NCI-H2227 treated with DMSO at 0.1 percent for 48 hours (cell line): ENCODE data around the gene RSPH10B2.
"Not testable (repeated sequence)": the region's sequence is repeated elsewhere in the genome, so short reads cannot be mapped to it uniquely, and the experiment has no call there.

Source experiments
- DNase-seq: peaks from one replicate; lab custom pipeline; 2025; lab: John Stamatoyannopoulos, UW

Gene RSPH10B2

GRCh38 chr7:6789353-6789752, 35.5 kb downstream of the RSPH10B2 start:
- not testable (repeated sequence) for DNase-seq

DNA sequence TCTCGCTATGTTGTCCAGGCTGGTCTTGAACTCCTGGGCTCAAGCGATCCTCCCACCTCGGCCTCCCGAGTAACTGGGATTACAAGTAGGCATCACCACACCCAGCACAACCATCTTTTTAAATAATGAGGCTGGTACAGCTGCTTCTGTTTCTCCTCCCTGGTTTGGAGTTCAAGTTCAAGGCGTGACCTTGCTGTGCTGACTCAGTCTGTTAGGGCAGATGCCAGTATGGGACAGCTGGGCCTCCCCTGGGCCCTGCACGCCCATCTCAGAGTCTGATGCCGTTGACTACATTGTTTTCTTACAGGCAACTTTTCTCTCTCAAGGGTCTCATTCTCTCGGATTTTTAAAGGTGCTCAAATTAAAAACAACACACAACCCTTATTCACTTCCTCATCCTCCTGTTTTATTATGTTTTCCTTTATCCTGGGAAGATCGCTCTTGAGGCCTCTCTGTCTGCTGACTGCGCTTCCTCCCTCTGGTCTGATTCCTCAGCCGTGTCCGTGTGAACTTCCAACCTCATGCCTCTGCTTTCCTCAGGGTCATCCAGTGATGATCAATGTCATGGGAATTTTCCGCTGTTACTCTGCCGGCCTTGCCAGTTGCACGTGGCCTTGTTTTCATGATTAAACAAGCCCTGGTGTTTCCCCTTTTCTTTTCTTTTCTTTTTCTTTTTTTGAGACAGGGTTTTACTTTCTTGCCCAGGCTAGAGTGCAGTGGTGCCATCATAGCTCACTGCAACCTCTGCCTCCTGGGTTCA, 38.4 kb downstream of the RSPH10B2 start:
- DNase-seq, result not testable (repeated sequence)

- DNase-seq, result not testable (repeated sequence)
Observed at GRCh38 chr7:6794276-6794675, 40.4 kb downstream of the RSPH10B2 start.

DNA sequence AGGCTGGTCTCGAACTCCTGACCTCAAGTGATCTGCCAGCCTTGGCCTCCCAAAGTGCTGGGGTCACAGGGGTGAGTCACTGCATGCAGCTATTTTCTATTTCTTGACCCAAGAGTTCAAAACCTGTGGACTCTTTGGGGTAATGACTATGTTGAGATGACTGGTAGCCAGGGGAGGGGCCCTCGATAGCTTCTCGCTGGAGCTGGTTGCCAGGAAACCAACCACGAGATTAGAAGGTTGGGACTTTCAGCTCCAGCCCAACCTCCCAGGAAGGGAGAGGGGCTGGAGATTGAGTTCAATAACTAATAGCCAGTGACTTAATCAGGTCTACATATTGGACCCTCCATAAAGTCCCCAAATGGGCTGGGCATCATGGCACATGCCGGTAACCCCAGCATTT, 43.3 kb downstream of the RSPH10B2 start:
- not testable (repeated sequence) for DNase-seq

DNA sequence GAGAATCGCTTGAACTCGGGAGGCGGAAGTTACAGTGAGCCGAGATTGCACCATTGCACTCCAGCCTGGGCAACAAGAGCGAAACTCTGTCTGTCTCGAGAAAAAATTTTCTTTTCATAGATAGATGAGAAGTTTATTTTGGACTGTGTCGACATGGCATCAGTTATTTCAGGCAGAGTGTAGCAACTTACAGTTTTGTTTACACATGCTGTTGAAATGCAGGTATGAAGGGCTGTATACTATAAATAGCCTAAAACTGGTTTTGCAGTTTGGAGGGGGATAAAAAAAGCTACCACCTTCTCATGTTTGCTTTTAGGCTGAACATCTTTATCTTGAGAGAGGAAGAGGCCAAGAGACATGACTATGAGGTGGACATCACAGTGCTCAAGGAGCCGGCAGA, 44.1 kb downstream of the RSPH10B2 start:
- not testable (repeated sequence) for DNase-seq

DNA sequence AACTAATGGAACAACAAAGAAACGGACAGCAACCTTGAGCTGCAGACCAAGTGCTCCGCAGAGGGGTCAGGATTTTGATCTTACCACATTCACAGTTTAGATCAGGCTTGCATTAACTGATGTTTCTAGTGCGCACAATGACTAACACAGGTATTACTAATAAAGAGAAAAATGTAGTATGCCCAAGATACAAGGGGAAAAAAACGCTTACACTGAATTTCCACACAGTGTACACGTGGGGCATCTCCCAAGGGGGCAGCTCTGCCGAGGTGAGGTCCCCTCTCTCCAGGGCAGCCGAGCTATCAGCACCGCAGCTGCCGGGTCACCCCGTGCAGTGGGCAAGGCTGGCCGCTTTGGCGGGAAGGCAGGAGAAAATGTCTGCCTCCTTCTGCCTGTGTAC, 46.0 kb downstream of the RSPH10B2 start:
- not testable (repeated sequence) for DNase-seq

DNA sequence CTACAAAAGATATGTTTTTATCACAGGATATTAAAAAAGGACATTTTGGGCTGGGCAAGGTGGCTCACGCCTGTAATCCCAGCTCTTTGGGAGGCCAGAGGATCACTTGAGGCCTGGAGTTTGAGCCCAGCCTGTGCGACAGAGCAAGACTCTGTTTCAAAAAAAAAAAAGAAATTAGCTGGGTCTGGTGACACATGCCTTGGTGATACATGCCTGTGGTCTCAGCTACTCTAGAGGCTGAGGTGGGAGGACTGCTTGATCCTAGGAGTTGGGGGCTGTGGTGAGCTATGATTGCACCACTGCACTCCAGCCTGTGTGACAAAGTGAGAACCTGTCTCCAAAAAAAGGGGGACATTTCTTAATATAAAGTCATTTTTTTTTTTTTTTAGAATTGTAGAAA, 46.4 kb downstream of the RSPH10B2 start:
- not testable (repeated sequence) for DNase-seq

- not testable (repeated sequence) for DNase-seq
Observed at GRCh38 chr7:6807393-6807918, 53.6 kb downstream of the RSPH10B2 start.

GRCh38 chr7:6807959-6808358, 54.1 kb downstream of the RSPH10B2 start:
- DNase-seq, result not testable (repeated sequence)

GRCh38 chr7:6813011-6813410, 59.1 kb downstream of the RSPH10B2 start:
- not testable (repeated sequence) for DNase-seq

DNA sequence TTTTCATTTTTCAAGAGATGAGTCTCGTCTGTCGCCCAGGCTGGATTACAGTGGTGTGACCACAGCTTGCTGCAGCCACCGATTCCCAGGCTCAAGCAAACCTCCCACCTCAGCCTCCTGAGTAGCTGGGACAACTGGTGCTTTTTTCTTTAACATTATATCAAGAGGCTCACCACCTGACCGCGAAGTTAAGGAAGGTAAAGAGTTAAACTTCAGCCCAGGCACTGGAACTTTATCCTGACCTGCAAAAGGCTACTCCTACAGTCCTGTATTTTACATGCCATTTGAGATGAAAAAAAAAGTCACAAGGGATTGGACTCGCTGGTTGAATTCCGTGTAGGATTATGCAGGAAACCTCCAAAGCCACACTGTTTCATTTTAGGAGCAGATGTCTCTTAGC, 61.6 kb downstream of the RSPH10B2 start:
- DNase-seq, result not testable (repeated sequence)

DNA sequence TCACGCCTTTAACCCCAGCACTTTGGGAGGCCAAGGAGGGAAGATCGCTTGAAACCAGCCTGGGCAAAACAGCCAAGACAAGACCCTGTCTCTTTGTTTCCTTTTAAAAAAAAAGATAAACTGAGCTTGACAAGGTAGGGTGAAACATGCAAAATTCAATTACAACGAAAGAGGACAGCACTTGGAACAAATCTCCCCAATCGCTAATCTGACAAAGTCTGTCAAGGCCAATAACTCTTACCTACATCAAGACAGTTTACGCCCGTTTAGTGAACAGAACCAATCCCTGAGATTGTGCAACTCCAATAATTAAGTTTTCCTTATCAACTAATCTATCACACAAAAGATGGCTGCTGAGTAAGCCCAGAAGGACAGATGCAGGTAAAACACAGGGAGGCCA, 67.7 kb downstream of the RSPH10B2 start:
- not testable (repeated sequence) for DNase-seq

GRCh38 chr7:6825236-6826125, 71.6 kb downstream of the RSPH10B2 start:
- not testable (repeated sequence) for DNase-seq

DNA sequence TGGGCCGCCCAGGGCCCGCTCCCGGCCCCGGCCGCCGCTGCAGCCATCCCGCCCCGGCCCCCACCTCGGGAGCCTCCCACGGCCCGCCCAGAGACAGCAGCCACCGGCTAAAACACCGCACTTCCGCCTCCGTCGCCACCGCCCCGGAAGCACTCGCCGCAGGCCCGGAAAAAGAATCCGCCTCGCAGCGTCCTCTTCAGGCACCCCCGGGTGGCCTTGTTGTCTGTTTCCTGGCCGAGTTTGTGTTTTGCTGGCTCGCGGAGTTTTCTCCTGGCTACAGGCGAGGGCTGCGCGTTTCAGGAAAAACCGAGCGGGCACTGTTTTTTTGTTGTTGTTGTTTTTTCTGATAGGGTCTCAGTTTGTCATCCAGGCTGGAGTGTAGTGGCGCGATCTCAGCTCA, 72.2 kb downstream of the RSPH10B2 start, which contains the start of gene CCZ1B:
Gene CCZ1B (minus strand): TSS at position 125 of the 400 bp plus-strand sequence. CDS start 78 bp downstream, at position 47.
- DNase-seq, result peak; percentile 14

- DNase-seq, result peak; percentile 60
Observed at GRCh38 chr7:6827180-6827579, 73.3 kb downstream of the RSPH10B2 start.

DNA sequence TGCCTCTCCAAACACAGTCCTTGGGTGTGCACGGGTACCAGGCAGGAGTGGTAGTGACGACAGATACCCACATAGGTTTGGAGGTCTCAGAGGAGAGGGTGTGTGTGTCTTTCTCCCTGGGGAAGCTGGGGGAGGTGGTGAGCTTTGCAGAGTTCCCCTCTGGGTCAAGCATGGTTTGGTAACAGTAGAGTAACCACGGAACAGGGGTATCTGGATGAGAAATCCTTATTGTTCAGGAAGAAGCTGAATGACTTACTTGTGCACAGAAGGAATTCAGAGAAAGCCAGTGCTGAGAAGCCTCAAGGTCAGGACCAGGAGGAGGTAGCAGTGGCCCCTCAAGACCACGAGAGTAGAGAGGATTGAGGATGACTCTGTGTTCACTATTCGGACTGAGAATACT, 75.7 kb downstream of the RSPH10B2 start:
- DNase-seq, result not testable (repeated sequence)

GRCh38 chr7:6830026-6830425, 76.1 kb downstream of the RSPH10B2 start:
- not testable (repeated sequence) for DNase-seq

DNA sequence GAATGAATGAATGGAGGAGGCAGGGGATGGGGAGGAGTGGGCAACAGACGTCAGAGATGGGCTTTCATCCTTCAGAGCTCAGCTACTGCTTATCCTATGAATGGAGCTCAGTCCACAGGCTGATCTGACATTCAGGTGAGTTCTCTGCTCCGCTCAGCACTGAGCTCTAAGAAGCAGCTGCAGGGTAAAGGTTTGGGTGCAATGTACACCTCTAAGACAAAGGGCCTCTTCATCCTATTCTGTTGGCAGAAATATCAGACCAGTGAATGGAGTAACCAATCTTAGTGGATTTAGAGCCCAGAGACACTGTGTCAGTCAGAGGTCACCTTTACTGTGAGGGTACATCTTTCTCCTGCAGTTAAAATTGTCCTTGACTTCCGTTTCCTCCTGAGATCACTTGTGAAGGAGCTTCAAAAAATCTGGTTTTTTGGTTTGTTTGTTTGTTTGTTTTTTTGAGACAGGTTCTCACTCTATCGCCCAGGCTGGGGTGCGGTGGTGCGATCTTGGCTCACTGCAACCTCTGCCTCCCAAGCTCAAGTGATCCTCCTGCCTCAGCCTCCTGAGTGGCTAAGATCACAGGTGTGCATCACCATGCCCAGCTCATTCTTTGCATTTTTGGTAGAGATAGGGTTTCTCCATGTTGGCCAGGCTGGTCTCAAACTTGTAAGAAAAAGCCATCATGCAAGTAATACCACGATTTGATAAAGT, 77.3 kb downstream of the RSPH10B2 start:
- DNase-seq, result no peak

GRCh38 chr7:6833636-6834035, 79.7 kb downstream of the RSPH10B2 start:
- no peak for DNase-seq

GRCh38 chr7:6835521-6835920, 81.6 kb downstream of the RSPH10B2 start:
- not testable (repeated sequence) for DNase-seq

GRCh38 chr7:6837081-6837480, 83.2 kb downstream of the RSPH10B2 start:
- DNase-seq, result not testable (repeated sequence)
